Effector memory CD8-positive, alpha-beta T cell (primary cell): Measurements from ENCODE around the gene HOXA3.

Source experiments
- ATAC-seq: fragments of 150-1000 bp; cut with Tn5 transposase; replicated peaks from 2 replicates; pipeline ENCODE4 v1.10.0; 2021; ENCODE audit warnings: mild to moderate bottlenecking, moderate library complexity
- DNase-seq, 3 experiments: peaks; one replicate each; pipeline ENCODE4 v3.0.0; 2021
- H3K27ac Mint-ChIP-seq, 2 donors: one replicate each; pipeline ENCODE4 v1.8.0; 2022; ENCODE audit warnings: mild to moderate bottlenecking in 2 of 2, mixed read lengths in 2 of 2, moderate library complexity in 2 of 2
- H3K27me3 Mint-ChIP-seq, 2 donors: one replicate each; pipeline ENCODE4 v1.8.0; 2022; ENCODE audit warnings: mixed read lengths in 2 of 2
- H3K36me3 Mint-ChIP-seq: one replicate; pipeline ENCODE4 v1.8.0; 2022; ENCODE audit warnings: mild to moderate bottlenecking, moderate library complexity, mixed read lengths; ENCODE audit not compliant: insufficient read depth
- H3K4me1 Mint-ChIP-seq, 2 donors: one replicate each; pipeline ENCODE4 v1.8.0; 2022; ENCODE audit warnings: low read depth in 2 of 2, mixed read lengths in 2 of 2
- H3K4me3 Mint-ChIP-seq, 2 donors: one replicate each; pipeline ENCODE4 v1.8.0; 2022; ENCODE audit warnings: mild to moderate bottlenecking in 2 of 2, mixed read lengths in 2 of 2, moderate library complexity in 2 of 2
- H3K9me3 Mint-ChIP-seq, 2 donors: one replicate each; pipeline ENCODE4 v1.8.0; 2022; ENCODE audit warnings: mixed read lengths in 2 of 2

HOXA3 gene

GRCh38 chr7:27141137-27141922 lies 11.1 kb downstream of the HOXA3 start:
- H3K36me3 Mint-ChIP-seq: no peaks in the 10 kb centered on the region
- H3K4me3 Mint-ChIP-seq: no peak overlapping the region
- no peaks in the 10 kb centered on the region for H3K9me3 Mint-ChIP-seq
- ATAC-seq (no peak), DNase-seq (no peak)
- H3K4me1 Mint-ChIP-seq: no peaks in the 10 kb centered on the region
- H3K27me3 Mint-ChIP-seq: peaks cover 50 to 66% of the 10 kb centered on the region in 2 donors
- H3K27ac Mint-ChIP-seq: no peak overlapping the region

GRCh38 chr7:27140126-27140857 lies 12.1 kb downstream of the HOXA3 start:
- no peak for ATAC-seq
- Mint-ChIP-seq H3K4me1 (no peaks in the 10 kb centered on the region), H3K27ac (no peak overlapping the region), H3K4me3 (no peak overlapping the region), H3K36me3 (no peaks in the 10 kb centered on the region), H3K27me3 (peaks cover 51 to 66% of the 10 kb centered on the region in 2 donors), H3K9me3 (no peaks in the 10 kb centered on the region)
- DNase-seq: no peak

- Mint-ChIP-seq H3K9me3 (no peaks in the 10 kb centered on the region), H3K4me3 (no peak overlapping the region), H3K27ac (no peak overlapping the region), H3K4me1 (no peaks in the 10 kb centered on the region), H3K27me3 (peaks cover 53 to 66% of the 10 kb centered on the region in 2 donors), H3K36me3 (no peaks in the 10 kb centered on the region)
- ATAC-seq: no peak
- no peak for DNase-seq
Observed at GRCh38 chr7:27139334-27140125, 12.9 kb downstream of the HOXA3 start.

- Mint-ChIP-seq H3K9me3 (no peaks in the 10 kb centered on the region), H3K36me3 (no peaks in the 10 kb centered on the region), H3K27ac (no peak overlapping the region), H3K27me3 (peaks cover 59 to 72% of the 10 kb centered on the region in 2 donors), H3K4me3 (no peak overlapping the region), H3K4me1 (no peaks in the 10 kb centered on the region)
- no peak for ATAC-seq
- no peak for DNase-seq
Observed at GRCh38 chr7:27138985-27139333, 13.4 kb downstream of the HOXA3 start.

GRCh38 chr7:27138472-27138871 lies 13.9 kb downstream of the HOXA3 start:
- no peaks in the 10 kb centered on the region for H3K9me3 Mint-ChIP-seq
- no peaks in the 10 kb centered on the region for H3K36me3 Mint-ChIP-seq
- no peak overlapping the region for H3K4me3 Mint-ChIP-seq
- H3K27me3 Mint-ChIP-seq: peaks cover 64 to 77% of the 10 kb centered on the region in 2 donors
- ATAC-seq (no peak), DNase-seq (no peak)
- H3K27ac Mint-ChIP-seq: no peak overlapping the region
- H3K4me1 Mint-ChIP-seq: no peaks in the 10 kb centered on the region

- no peak for ATAC-seq
- peaks cover 69 to 80% of the 10 kb centered on the region in 2 donors for H3K27me3 Mint-ChIP-seq
- no peaks in the 10 kb centered on the region for H3K36me3 Mint-ChIP-seq
- no peaks in the 10 kb centered on the region for H3K4me1 Mint-ChIP-seq
- H3K27ac Mint-ChIP-seq: no peak overlapping the region
- no peaks in the 10 kb centered on the region for H3K9me3 Mint-ChIP-seq
- no peak overlapping the region for H3K4me3 Mint-ChIP-seq
- DNase-seq: no peak
Observed at GRCh38 chr7:27137640-27138315, 14.6 kb downstream of the HOXA3 start.

GRCh38 chr7:27134392-27134791 lies 18.0 kb downstream of the HOXA3 start:
- DNase-seq (no peak), ATAC-seq (no peak)
- H3K9me3 Mint-ChIP-seq: no peaks in the 10 kb centered on the region
- no peak overlapping the region for H3K4me3 Mint-ChIP-seq
- no peaks in the 10 kb centered on the region for H3K4me1 Mint-ChIP-seq
- peaks cover 6% of the 10 kb centered on the region for H3K36me3 Mint-ChIP-seq
- H3K27ac Mint-ChIP-seq: no peak overlapping the region
- peaks cover 64 to 66% of the 10 kb centered on the region in 2 donors for H3K27me3 Mint-ChIP-seq

GRCh38 chr7:27133409-27134231 lies 18.8 kb downstream of the HOXA3 start:
- H3K4me1 Mint-ChIP-seq: no peaks in the 10 kb centered on the region
- H3K27ac Mint-ChIP-seq: no peak overlapping the region
- DNase-seq (no peak), ATAC-seq (no peak)
- H3K27me3 Mint-ChIP-seq: peaks cover 67 to 70% of the 10 kb centered on the region in 2 donors
- H3K4me3 Mint-ChIP-seq: no peak overlapping the region
- no peaks in the 10 kb centered on the region for H3K9me3 Mint-ChIP-seq
- H3K36me3 Mint-ChIP-seq: peaks cover 6% of the 10 kb centered on the region

- no peak for ATAC-seq
- Mint-ChIP-seq H3K27me3 (peaks cover 65 to 68% of the 10 kb centered on the region in 2 donors), H3K27ac (no peak overlapping the region), H3K4me3 (no peak overlapping the region), H3K9me3 (no peaks in the 10 kb centered on the region), H3K4me1 (no peaks in the 10 kb centered on the region), H3K36me3 (peaks cover 6% of the 10 kb centered on the region)
- no peak for DNase-seq
Observed at GRCh38 chr7:27132978-27133377, 19.4 kb downstream of the HOXA3 start.

GRCh38 chr7:27132214-27132613 lies 20.2 kb downstream of the HOXA3 start:
- Mint-ChIP-seq H3K36me3 (peaks cover 6% of the 10 kb centered on the region), H3K4me3 (peak overlapping the region in 1 of 2 donors; percentile 25), H3K9me3 (no peaks in the 10 kb centered on the region), H3K27ac (no peak overlapping the region), H3K4me1 (no peaks in the 10 kb centered on the region), H3K27me3 (peaks cover 65 to 68% of the 10 kb centered on the region in 2 donors)
- ATAC-seq (no peak), DNase-seq (no peak)

- DNase-seq (no peak), ATAC-seq (no peak)
- peaks cover 6% of the 10 kb centered on the region for H3K36me3 Mint-ChIP-seq
- H3K4me3 Mint-ChIP-seq: peak overlapping the region; percentile 59 to 65
- H3K27ac Mint-ChIP-seq: peak overlapping the region in 1 of 2 donors; percentile 6
- no peaks in the 10 kb centered on the region for H3K4me1 Mint-ChIP-seq
- H3K27me3 Mint-ChIP-seq: peaks cover 65 to 70% of the 10 kb centered on the region in 2 donors
- no peaks in the 10 kb centered on the region for H3K9me3 Mint-ChIP-seq
Observed at GRCh38 chr7:27131390-27131819, 21.0 kb downstream of the HOXA3 start.

GRCh38 chr7:27130540-27131389 lies 21.6 kb downstream of the HOXA3 start, which contains the start of gene HOXA4:
TSS of gene HOXA4 (minus strand) at chr7:27130757. CDS start at chr7:27130733, 24 bp downstream.
- peak within 1 kb of the TSS in 1 of 2 donors; percentile 6 for H3K27ac Mint-ChIP-seq
- no peaks in the 10 kb centered on the region for H3K9me3 Mint-ChIP-seq
- H3K4me1 Mint-ChIP-seq: no peaks in the 10 kb centered on the region
- H3K4me3 Mint-ChIP-seq: peak within 1 kb of the TSS; percentile 61 to 65
- H3K36me3 Mint-ChIP-seq: peaks cover 6% of the 10 kb centered on the region
- H3K27me3 Mint-ChIP-seq: peaks cover 65 to 70% of the 10 kb centered on the region in 2 donors
- peak; percentile 93 for ATAC-seq
- DNase-seq: peak; percentile 65 to 76 (median 74)
